Trophoblast cell (in vitro differentiated cells and primary cell): ENCODE results near the gene IPO9.
"Not testable (repeated sequence)": the region's sequence is repeated elsewhere in the genome, so short reads cannot be mapped to it uniquely, and the experiment has no call there.

Experiments used
- DNase-seq, 2 donors: peaks; one replicate each; pipeline ENCODE4 v3.0.0-alpha.2; 2016
- H2AFZ ChIP-seq: 2 replicates; pipeline ENCODE4 v1.6.1; 2013; ENCODE audit warnings: low read length, moderate library complexity, mild to moderate bottlenecking; ENCODE audit not compliant: insufficient read depth, poor library complexity
- H2AK5ac ChIP-seq: 2 replicates; pipeline ENCODE4 v1.6.1; 2013; ENCODE audit warnings: mild to moderate bottlenecking, low read length
- H2BK120ac ChIP-seq: 2 replicates; pipeline ENCODE4 v1.6.1; 2013; ENCODE audit warnings: low read length, mild to moderate bottlenecking, moderate library complexity; ENCODE audit not compliant: insufficient read depth, poor library complexity
- H2BK12ac ChIP-seq: 2 replicates; pipeline ENCODE4 v1.6.1; 2013; ENCODE audit warnings: mild to moderate bottlenecking, low read length, moderate library complexity
- H2BK5ac ChIP-seq: 2 replicates; pipeline ENCODE4 v1.6.1; 2013; ENCODE audit warnings: low read length, low read depth, moderate library complexity, mild to moderate bottlenecking; ENCODE audit not compliant: poor library complexity
- H3K14ac ChIP-seq: 2 replicates; pipeline ENCODE4 v1.6.1; 2013; ENCODE audit warnings: mild to moderate bottlenecking, low read length
- H3K18ac ChIP-seq: 2 replicates; pipeline ENCODE4 v1.6.1; 2013; ENCODE audit warnings: mild to moderate bottlenecking, low read length
- H3K23ac ChIP-seq: 2 replicates; pipeline ENCODE4 v1.6.1; 2013; ENCODE audit warnings: low read length
- H3K27ac ChIP-seq: 2 replicates; pipeline ENCODE4 v1.5.1; 2013; ENCODE audit warnings: low read depth, mild to moderate bottlenecking, inconsistent platforms, low read length, moderate library complexity
- H3K27me3 ChIP-seq: 2 replicates; pipeline ENCODE4 v1.6.1; 2013; ENCODE audit warnings: inconsistent platforms, mild to moderate bottlenecking, low read length, moderate library complexity; ENCODE audit not compliant: insufficient read depth
- H3K36me3 ChIP-seq, 2 experiments: 1 replicate in 1 of 2; 2 replicates in 1 of 2; pipeline ENCODE4 v1.6.1; 2013; ENCODE audit warnings: low read length in 2 of 2, mild to moderate bottlenecking in 2 of 2, moderate library complexity in 1 of 2; ENCODE audit not compliant: insufficient read depth in 2 of 2, control insufficient read depth in 1 of 2
- H3K4ac ChIP-seq: 2 replicates; pipeline ENCODE4 v1.6.1; 2013; ENCODE audit warnings: low read depth, mild to moderate bottlenecking, low read length, moderate library complexity
- H3K4me1 ChIP-seq, 2 experiments: 1 replicate in 1 of 2; 2 replicates in 1 of 2; pipeline ENCODE4 v1.6.1; 2013; ENCODE audit warnings: low read length in 2 of 2, mild to moderate bottlenecking in 2 of 2, moderate library complexity in 1 of 2; ENCODE audit not compliant: insufficient read depth in 2 of 2, control insufficient read depth in 1 of 2
- H3K4me2 ChIP-seq: 2 replicates; pipeline ENCODE4 v1.6.1; 2013; ENCODE audit warnings: inconsistent platforms, mild to moderate bottlenecking, low read length, moderate library complexity
- H3K4me3 ChIP-seq: 2 replicates; pipeline ENCODE4 v1.5.1; 2013; ENCODE audit warnings: mild to moderate bottlenecking, low read depth, low read length, inconsistent platforms
- H3K79me1 ChIP-seq: one replicate; pipeline ENCODE4 v1.6.1; 2013; ENCODE audit warnings: low read length
- H3K79me2 ChIP-seq: 2 replicates; pipeline ENCODE4 v1.6.1; 2013; ENCODE audit warnings: low read length, mild to moderate bottlenecking; ENCODE audit not compliant: control insufficient read depth, insufficient read depth, poor library complexity
- H3K9ac ChIP-seq: 2 replicates; pipeline ENCODE4 v1.6.1; 2013; ENCODE audit warnings: mild to moderate bottlenecking, low read length
- H3K9me3 ChIP-seq: 2 replicates; pipeline ENCODE4 v1.6.1; 2013; ENCODE audit warnings: low read depth, mild to moderate bottlenecking, control low read depth, inconsistent platforms, low read length; ENCODE audit not compliant: insufficient read depth
- H4K12ac ChIP-seq: 2 replicates; pipeline ENCODE4 v1.6.1; 2013; ENCODE audit warnings: low read depth, mild to moderate bottlenecking, low read length, moderate library complexity
- H4K8ac ChIP-seq: 2 replicates; pipeline ENCODE4 v1.6.1; 2013; ENCODE audit warnings: low read depth, mild to moderate bottlenecking, low read length, moderate library complexity
- H4K91ac ChIP-seq: one replicate; pipeline ENCODE4 v1.6.1; 2013; ENCODE audit warnings: low read depth, mild to moderate bottlenecking, low read length, moderate library complexity
- WGBS: extraction: QIAGEN DNeasy Blood & Tissue Kit; methylation state at CpG from one replicate; pipeline ENCODE4 v1.1.7; 2013; ENCODE audit warnings: missing lambda C conversion rate; ENCODE audit not compliant: insufficient read length, insufficient coverage; ENCODE audit errors: extremely low coverage; 5-methylcytosine and 5-hydroxymethylcytosine counted together

IPO9 gene

GRCh38 chr1:201834621-201835020 is 5.7 kb downstream of the IPO9 start:
- H3K23ac ChIP-seq, result no peak overlapping the region
- no peak overlapping the region for H4K12ac ChIP-seq
- no CpG with 5 or more reads among the region's 5 CpGs for WGBS
- H3K4me2 ChIP-seq, result no peak overlapping the region
- H3K9ac ChIP-seq, result no peak overlapping the region
- no peaks in the 10 kb centered on the region for H3K79me1 ChIP-seq
- H4K8ac ChIP-seq, result no peak overlapping the region
- no peak overlapping the region for H3K4me3 ChIP-seq
- no peak overlapping the region for H2AK5ac ChIP-seq
- H2AFZ ChIP-seq, result no peak overlapping the region
- no peak overlapping the region for H4K91ac ChIP-seq
- no peaks in the 10 kb centered on the region for H3K27me3 ChIP-seq
- H3K27ac ChIP-seq, result no peak overlapping the region
- DNase-seq, result peak; percentile 63 to 73
- H3K4ac ChIP-seq, result peak overlapping the region; percentile 84
- H3K36me3 ChIP-seq, result peaks cover 1 to 7% of the 10 kb centered on the region in 2 experiments
- no peaks in the 10 kb centered on the region for H3K4me1 ChIP-seq
- H2BK12ac ChIP-seq, result no peak overlapping the region
- no peak overlapping the region for H2BK5ac ChIP-seq
- H3K79me2 ChIP-seq, result peaks cover 7% of the 10 kb centered on the region
- H3K9me3 ChIP-seq, result no peaks in the 10 kb centered on the region
- H3K14ac ChIP-seq, result no peak overlapping the region
- no peak overlapping the region for H2BK120ac ChIP-seq
- H3K18ac ChIP-seq, result no peak overlapping the region

GRCh38 chr1:201838381-201838780 is 9.4 kb downstream of the IPO9 start:
- Histone ChIP-seq H3K27ac (no peak overlapping the region), H4K8ac (no peak overlapping the region), H3K4me3 (no peak overlapping the region), H4K12ac (no peak overlapping the region), H2AFZ (no peak overlapping the region), H3K4me1 (no peaks in the 10 kb centered on the region), H3K4ac (no peak overlapping the region), H3K79me2 (peaks cover 7% of the 10 kb centered on the region), H2BK12ac (no peak overlapping the region), H3K9ac (no peak overlapping the region), H3K4me2 (no peak overlapping the region), H4K91ac (no peak overlapping the region), H3K23ac (no peak overlapping the region), H3K18ac (no peak overlapping the region), H3K79me1 (no peaks in the 10 kb centered on the region), H2AK5ac (no peak overlapping the region), H3K36me3 (peaks cover 3 to 7% of the 10 kb centered on the region in 2 experiments), H2BK5ac (no peak overlapping the region), H3K27me3 (no peaks in the 10 kb centered on the region), H3K14ac (no peak overlapping the region), H2BK120ac (no peak overlapping the region), H3K9me3 (no peaks in the 10 kb centered on the region)
- DNase-seq, result no peak
- WGBS, result no CpG with 5 or more reads among the region's 2 CpGs

- not testable (repeated sequence) for H3K27me3 ChIP-seq, H3K79me2 ChIP-seq, H2AK5ac ChIP-seq, H2BK12ac ChIP-seq, DNase-seq, H3K4me1 ChIP-seq, H2AFZ ChIP-seq, H3K4me3 ChIP-seq, H3K14ac ChIP-seq, H4K8ac ChIP-seq, H3K9me3 ChIP-seq, H3K4ac ChIP-seq, H3K9ac ChIP-seq, H3K79me1 ChIP-seq, H2BK120ac ChIP-seq, H4K12ac ChIP-seq, H4K91ac ChIP-seq, H3K23ac ChIP-seq, H3K27ac ChIP-seq, H2BK5ac ChIP-seq, H3K36me3 ChIP-seq, H3K4me2 ChIP-seq
- no CpG with 5 or more reads among the region's 10 CpGs for WGBS
- peak overlapping the region; percentile 18 for H3K18ac ChIP-seq
Measured at GRCh38 chr1:201839089-201839488, 10.1 kb downstream of the IPO9 start.

GRCh38 chr1:201840055-201840454 is 11.1 kb downstream of the IPO9 start:
- H4K8ac ChIP-seq, result no peak overlapping the region
- peak in 1 of 2 donors; percentile 21 for DNase-seq
- no peak overlapping the region for H3K4me2 ChIP-seq
- H2BK120ac ChIP-seq, result no peak overlapping the region
- no peak overlapping the region for H2AK5ac ChIP-seq
- no peak overlapping the region for H3K9ac ChIP-seq
- H3K4me3 ChIP-seq, result no peak overlapping the region
- no peaks in the 10 kb centered on the region for H3K4me1 ChIP-seq
- no peak overlapping the region for H3K14ac ChIP-seq
- H4K12ac ChIP-seq, result no peak overlapping the region
- H3K4ac ChIP-seq, result peak overlapping the region; percentile 3
- no peaks in the 10 kb centered on the region for H3K79me1 ChIP-seq
- no peak overlapping the region for H2AFZ ChIP-seq
- H3K27ac ChIP-seq, result no peak overlapping the region
- H3K36me3 ChIP-seq, result peaks cover 3 to 4% of the 10 kb centered on the region in 2 experiments
- H2BK12ac ChIP-seq, result no peak overlapping the region
- H3K27me3 ChIP-seq, result no peaks in the 10 kb centered on the region
- H3K9me3 ChIP-seq, result no peaks in the 10 kb centered on the region
- no peak overlapping the region for H2BK5ac ChIP-seq
- H3K79me2 ChIP-seq, result peaks cover 2% of the 10 kb centered on the region
- no peak overlapping the region for H3K18ac ChIP-seq
- H3K23ac ChIP-seq, result no peak overlapping the region
- WGBS, result no CpG with 5 or more reads among the region's 4 CpGs
- no peak overlapping the region for H4K91ac ChIP-seq
